ENCODE results near the gene PBX3. TPM values are rescaled to one million over a fixed set of nuclear protein-coding genes. Genes with fewer than 3 reads are reported as not detected.

PBX3 gene
- total RNA-seq, 1 experiment from 2014 or later, result 7.7 TPM

DNA sequence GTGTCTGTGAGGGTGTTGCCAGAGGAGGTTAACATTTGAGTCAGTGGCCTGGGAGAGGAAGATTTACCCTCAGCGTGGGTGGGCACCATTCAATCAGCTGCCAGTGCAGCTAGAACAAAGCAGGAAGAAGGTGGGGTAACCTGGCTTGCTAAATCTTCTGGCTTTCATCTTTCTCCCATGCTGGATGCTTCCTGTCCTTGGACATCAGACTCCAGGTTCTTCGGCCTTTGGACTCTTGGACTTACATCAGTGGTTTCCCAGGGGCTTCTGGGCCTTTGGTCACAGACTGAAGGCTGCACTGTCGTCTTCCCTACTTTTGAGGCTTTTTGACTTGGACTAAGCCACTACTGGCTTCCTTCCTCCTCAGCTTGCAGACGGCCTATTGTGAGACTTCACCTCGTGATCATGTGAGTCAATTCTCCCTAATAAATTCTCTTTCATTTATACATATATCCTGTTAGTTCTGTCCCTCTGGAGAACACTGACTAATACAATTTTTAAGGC lies 38.1 kb downstream of the PBX3 start:
- ChIA-PET CTCF (interaction anchor here (0.7 kb wide), 1 partner anchor 220 kb away, joined by 3 read pairs; no protein-coding TSS in a partner anchor), POLR2A (no interaction called here)
- Mint-ChIP-seq H3K36me3 (ENCODE audit: insufficient read depth, unreplicated experiment) (no peaks in the 10 kb centered on the region), H3K27me3 (ENCODE audit: insufficient read depth, unreplicated experiment) (no peaks in the 10 kb centered on the region), H3K4me3 (ENCODE audit: unreplicated experiment) (no peak overlapping the region), H3K4me1 (ENCODE audit: low read depth, unreplicated experiment) (no peaks in the 10 kb centered on the region), H3K9me3 (ENCODE audit: unreplicated experiment) (no peaks in the 10 kb centered on the region), H3K27ac (ENCODE audit: unreplicated experiment) (no peak overlapping the region)
- Histone ChIP-seq H3K4me1 (no peaks in the 10 kb centered on the region), H3K4me3 (ENCODE audit: low read depth, low read length) (no peak overlapping the region), H3K27me3 (replicated peaks; ENCODE audit: control insufficient read depth, insufficient read depth, low read length) (no peaks in the 10 kb centered on the region), H3K36me3 (ENCODE audit: control insufficient read depth, insufficient read depth, low read length) (no peaks in the 10 kb centered on the region), H3K9me3 (peaks cover 5% of the 10 kb centered on the region; the same call in 1 of the 2 replicates)
- BruUV-seq (replicated peaks), result no TSS peak
- intact Hi-C loops (cut with micrococcal nuclease; ENCODE audit: unreplicated experiment), result no loop called here
- TF ChIP-seq, protein P1, sequence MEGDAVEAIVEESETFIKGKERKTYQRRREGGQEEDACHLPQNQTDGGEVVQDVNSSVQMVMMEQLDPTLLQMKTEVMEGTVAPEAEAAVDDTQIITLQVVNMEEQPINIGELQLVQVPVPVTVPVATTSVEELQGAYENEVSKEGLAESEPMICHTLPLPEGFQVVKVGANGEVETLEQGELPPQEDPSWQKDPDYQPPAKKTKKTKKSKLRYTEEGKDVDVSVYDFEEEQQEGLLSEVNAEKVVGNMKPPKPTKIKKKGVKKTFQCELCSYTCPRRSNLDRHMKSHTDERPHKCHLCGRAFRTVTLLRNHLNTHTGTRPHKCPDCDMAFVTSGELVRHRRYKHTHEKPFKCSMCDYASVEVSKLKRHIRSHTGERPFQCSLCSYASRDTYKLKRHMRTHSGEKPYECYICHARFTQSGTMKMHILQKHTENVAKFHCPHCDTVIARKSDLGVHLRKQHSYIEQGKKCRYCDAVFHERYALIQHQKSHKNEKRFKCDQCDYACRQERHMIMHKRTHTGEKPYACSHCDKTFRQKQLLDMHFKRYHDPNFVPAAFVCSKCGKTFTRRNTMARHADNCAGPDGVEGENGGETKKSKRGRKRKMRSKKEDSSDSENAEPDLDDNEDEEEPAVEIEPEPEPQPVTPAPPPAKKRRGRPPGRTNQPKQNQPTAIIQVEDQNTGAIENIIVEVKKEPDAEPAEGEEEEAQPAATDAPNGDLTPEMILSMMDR (IDR thresholded peaks at IDR 0.05; ENCODE audit: insufficient read depth in 1 of 2, low read depth in 1 of 2, low read length in 1 of 2, severe bottlenecking in 1 of 2, unreplicated experiment in 1 of 2), result no peak
- no peak for DNase-seq

DNA sequence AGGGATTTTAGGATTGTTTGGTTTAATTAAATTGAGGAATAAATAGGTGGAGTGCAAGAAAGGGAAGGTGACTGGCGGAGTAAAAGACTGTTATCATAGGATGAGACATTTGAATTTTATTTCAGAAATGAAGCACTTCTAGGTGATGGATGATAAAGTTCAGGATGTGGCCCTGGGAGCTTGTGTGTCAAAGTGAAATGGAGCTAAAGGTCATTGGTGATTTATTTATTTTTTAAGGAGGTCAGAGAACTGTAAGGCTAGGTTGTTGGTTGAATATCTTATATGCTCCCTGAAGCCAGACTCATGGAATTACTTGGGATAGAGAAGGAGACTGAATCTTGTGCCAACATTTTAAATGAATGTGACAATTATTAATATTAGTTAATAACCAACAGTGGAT lies 40.5 kb downstream of the PBX3 start:
- Mint-ChIP-seq H3K36me3 (ENCODE audit: insufficient read depth, unreplicated experiment) (no peaks in the 10 kb centered on the region), H3K27ac (ENCODE audit: unreplicated experiment) (no peak overlapping the region), H3K4me1 (ENCODE audit: low read depth, unreplicated experiment) (peaks cover 4% of the 10 kb centered on the region), H3K9me3 (ENCODE audit: unreplicated experiment) (no peaks in the 10 kb centered on the region), H3K27me3 (ENCODE audit: insufficient read depth, unreplicated experiment) (no peaks in the 10 kb centered on the region), H3K4me3 (ENCODE audit: unreplicated experiment) (no peak overlapping the region)
- CTCF ChIA-PET, result no interaction called here
- Histone ChIP-seq H3K4me3 (ENCODE audit: low read depth, low read length) (no peak overlapping the region), H3K4me1 (no peaks in the 10 kb centered on the region), H3K27me3 (replicated peaks; ENCODE audit: control insufficient read depth, insufficient read depth, low read length) (no peaks in the 10 kb centered on the region), H3K9me3 (peaks cover 2% of the 10 kb centered on the region; the same call in 1 of the 2 replicates), H3K36me3 (ENCODE audit: control insufficient read depth, insufficient read depth, low read length) (no peaks in the 10 kb centered on the region)
- POLR2A ChIA-PET, result no interaction called here
- intact Hi-C loops (cut with micrococcal nuclease; ENCODE audit: unreplicated experiment), result no loop called here
- no peak for DNase-seq
- BruUV-seq (replicated peaks), result no TSS peak
- TF ChIP-seq, protein P1 (IDR thresholded peaks at IDR 0.05; ENCODE audit: insufficient read depth in 1 of 2, low read depth in 1 of 2, low read length in 1 of 2, severe bottlenecking in 1 of 2, unreplicated experiment in 1 of 2), result no peak

DNA sequence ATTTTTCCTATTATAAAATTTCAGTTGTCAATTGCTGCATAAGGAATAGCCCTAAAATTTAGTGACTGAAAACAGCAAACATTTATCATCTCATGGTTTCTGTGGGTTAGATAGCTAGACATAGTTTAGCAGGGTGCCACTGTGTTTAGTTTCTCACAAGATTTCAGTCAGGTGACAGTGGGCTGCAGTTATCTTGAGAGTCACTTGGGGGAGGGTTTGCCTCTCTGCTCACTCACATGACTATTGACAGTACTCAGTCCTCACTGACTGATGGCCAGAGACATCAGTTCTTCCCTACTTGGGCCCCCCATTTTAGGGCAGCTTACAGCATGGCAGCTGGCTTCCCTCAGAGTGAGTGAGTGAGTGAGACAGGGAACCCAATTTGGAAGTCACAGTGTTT lies 42.0 kb downstream of the PBX3 start:
- BruUV-seq (replicated peaks), result no TSS peak
- Histone ChIP-seq H3K27me3 (replicated peaks; ENCODE audit: control insufficient read depth, insufficient read depth, low read length) (no peaks in the 10 kb centered on the region), H3K36me3 (ENCODE audit: control insufficient read depth, insufficient read depth, low read length) (no peaks in the 10 kb centered on the region), H3K4me1 (no peaks in the 10 kb centered on the region), H3K4me3 (ENCODE audit: low read depth, low read length) (no peak overlapping the region), H3K9me3 (no peaks in the 10 kb centered on the region)
- Mint-ChIP-seq H3K9me3 (ENCODE audit: unreplicated experiment) (no peaks in the 10 kb centered on the region), H3K4me3 (ENCODE audit: unreplicated experiment) (no peak overlapping the region), H3K4me1 (ENCODE audit: low read depth, unreplicated experiment) (peaks cover 4% of the 10 kb centered on the region), H3K36me3 (ENCODE audit: insufficient read depth, unreplicated experiment) (no peaks in the 10 kb centered on the region), H3K27ac (ENCODE audit: unreplicated experiment) (no peak overlapping the region), H3K27me3 (ENCODE audit: insufficient read depth, unreplicated experiment) (no peaks in the 10 kb centered on the region)
- TF ChIP-seq, protein P1 (IDR thresholded peaks at IDR 0.05; ENCODE audit: insufficient read depth in 1 of 2, low read depth in 1 of 2, low read length in 1 of 2, severe bottlenecking in 1 of 2, unreplicated experiment in 1 of 2), result no peak
- no peak for DNase-seq
- ChIA-PET CTCF (no interaction called here), POLR2A (no interaction called here)
- intact Hi-C loops (cut with micrococcal nuclease; ENCODE audit: unreplicated experiment), result no loop called here

Measured in Caco-2 (cell line).